ENCODE data around the gene COL5A2. TPM values are rescaled to one million over a fixed set of nuclear protein-coding genes. Genes with fewer than 3 reads are reported as not detected.

The COL5A2 gene
- total RNA-seq, 2 experiments from 2014 or later = 0.25 to 0.77 TPM

- H3K27me3 ChIP-seq (ENCODE audit: control insufficient read depth in 1 of 2, insufficient read depth in 2 of 2, low read length in 2 of 2) = no peaks in the 10 kb centered on the region
- Mint-ChIP-seq H3K27ac (no peak overlapping the region), H3K9me3 (no peaks in the 10 kb centered on the region), H3K36me3 (ENCODE audit: low read depth) (no peaks in the 10 kb centered on the region), H3K27me3 (peaks cover 5% of the 10 kb centered on the region), H3K4me1 (ENCODE audit: low read depth) (no peaks in the 10 kb centered on the region), H3K4me3 (no peak overlapping the region)
- no peaks in the 10 kb centered on the region for H3K9me3 ChIP-seq (ENCODE audit: control insufficient read depth in 1 of 2, insufficient read depth in 1 of 2, low read length in 2 of 2)
- CTCF ChIA-PET = no interaction called here
- TF ChIP-seq, protein P1, sequence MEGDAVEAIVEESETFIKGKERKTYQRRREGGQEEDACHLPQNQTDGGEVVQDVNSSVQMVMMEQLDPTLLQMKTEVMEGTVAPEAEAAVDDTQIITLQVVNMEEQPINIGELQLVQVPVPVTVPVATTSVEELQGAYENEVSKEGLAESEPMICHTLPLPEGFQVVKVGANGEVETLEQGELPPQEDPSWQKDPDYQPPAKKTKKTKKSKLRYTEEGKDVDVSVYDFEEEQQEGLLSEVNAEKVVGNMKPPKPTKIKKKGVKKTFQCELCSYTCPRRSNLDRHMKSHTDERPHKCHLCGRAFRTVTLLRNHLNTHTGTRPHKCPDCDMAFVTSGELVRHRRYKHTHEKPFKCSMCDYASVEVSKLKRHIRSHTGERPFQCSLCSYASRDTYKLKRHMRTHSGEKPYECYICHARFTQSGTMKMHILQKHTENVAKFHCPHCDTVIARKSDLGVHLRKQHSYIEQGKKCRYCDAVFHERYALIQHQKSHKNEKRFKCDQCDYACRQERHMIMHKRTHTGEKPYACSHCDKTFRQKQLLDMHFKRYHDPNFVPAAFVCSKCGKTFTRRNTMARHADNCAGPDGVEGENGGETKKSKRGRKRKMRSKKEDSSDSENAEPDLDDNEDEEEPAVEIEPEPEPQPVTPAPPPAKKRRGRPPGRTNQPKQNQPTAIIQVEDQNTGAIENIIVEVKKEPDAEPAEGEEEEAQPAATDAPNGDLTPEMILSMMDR (IDR thresholded peaks at IDR 0.05) = no peak
- no peak overlapping the region for H3K4me3 ChIP-seq (ENCODE audit: low read length)
- H3K36me3 ChIP-seq (ENCODE audit: insufficient read depth, low read length) = no peaks in the 10 kb centered on the region
- no peak for DNase-seq
- intact Hi-C loops (cut with DNase I, micrococcal nuclease) = no loop called here
- POLR2A ChIA-PET = no interaction called here
- no peaks in the 10 kb centered on the region for H3K4me1 ChIP-seq (ENCODE audit: insufficient read depth, low read length)
- ATAC-seq (ENCODE audit: poor library complexity) = no peak
- H3K27ac ChIP-seq (ENCODE audit: low read depth in 1 of 2, low read length in 2 of 2) = no peak overlapping the region
These were observed 51.8 kb downstream of the COL5A2 start for GRCh38 chr2:189127756-189128155.

DNA sequence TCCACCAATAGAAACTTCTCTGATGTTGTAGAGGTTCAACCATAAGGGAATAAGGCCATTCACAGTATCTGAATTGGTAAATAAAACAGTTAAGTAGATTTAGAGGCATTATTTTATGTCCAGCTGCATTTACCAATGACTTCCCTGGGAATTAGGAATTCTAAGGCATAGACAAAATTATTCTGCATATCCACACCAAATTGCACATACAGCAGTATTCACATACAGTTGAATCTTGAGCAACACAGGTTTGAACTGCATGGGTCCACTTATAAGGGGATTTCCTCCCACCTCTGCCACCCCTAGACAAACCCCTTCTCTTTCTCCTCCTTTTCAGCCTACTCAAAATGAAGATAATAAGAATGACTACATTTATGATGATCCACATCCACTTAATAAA lies 54.4 kb downstream of the COL5A2 start:
- Mint-ChIP-seq H3K27me3 (peaks cover 5% of the 10 kb centered on the region), H3K36me3 (ENCODE audit: low read depth) (no peaks in the 10 kb centered on the region), H3K9me3 (no peaks in the 10 kb centered on the region), H3K4me3 (no peak overlapping the region), H3K27ac (no peak overlapping the region), H3K4me1 (ENCODE audit: low read depth) (no peaks in the 10 kb centered on the region)
- Histone ChIP-seq H3K4me3 (ENCODE audit: low read length) (no peak overlapping the region), H3K27ac (ENCODE audit: low read depth in 1 of 2, low read length in 2 of 2) (no peak overlapping the region), H3K36me3 (ENCODE audit: insufficient read depth, low read length) (no peaks in the 10 kb centered on the region), H3K27me3 (ENCODE audit: control insufficient read depth in 1 of 2, insufficient read depth in 2 of 2, low read length in 2 of 2) (no peaks in the 10 kb centered on the region), H3K9me3 (ENCODE audit: control insufficient read depth in 1 of 2, insufficient read depth in 1 of 2, low read length in 2 of 2) (no peaks in the 10 kb centered on the region), H3K4me1 (ENCODE audit: insufficient read depth, low read length) (no peaks in the 10 kb centered on the region)
- intact Hi-C loops (cut with DNase I, micrococcal nuclease) = no loop called here
- TF ChIP-seq, protein P1 (IDR thresholded peaks at IDR 0.05) = no peak
- DNase-seq (no peak), ATAC-seq (ENCODE audit: poor library complexity) (no peak)
- POLR2A ChIA-PET = no interaction called here
- CTCF ChIA-PET = no interaction called here

GRCh38 chr2:189124175-189124574 lies 55.4 kb downstream of the COL5A2 start:
- no peak overlapping the region for H3K4me3 Mint-ChIP-seq
- no peak for ATAC-seq (ENCODE audit: poor library complexity)

More at GRCh38 chr2:189124175-189124574, 55.4 kb downstream of the COL5A2 start:
- CTCF ChIA-PET = no interaction called here
- TF ChIP-seq, protein P1 (IDR thresholded peaks at IDR 0.05) = no peak
- H3K9me3 Mint-ChIP-seq = no peaks in the 10 kb centered on the region
- no peak overlapping the region for H3K27ac Mint-ChIP-seq
- Histone ChIP-seq H3K9me3 (ENCODE audit: control insufficient read depth in 1 of 2, insufficient read depth in 1 of 2, low read length in 2 of 2) (no peaks in the 10 kb centered on the region), H3K27me3 (ENCODE audit: control insufficient read depth in 1 of 2, insufficient read depth in 2 of 2, low read length in 2 of 2) (no peaks in the 10 kb centered on the region), H3K4me3 (ENCODE audit: low read length) (no peak overlapping the region), H3K36me3 (ENCODE audit: insufficient read depth, low read length) (no peaks in the 10 kb centered on the region), H3K27ac (ENCODE audit: low read depth in 1 of 2, low read length in 2 of 2) (no peak overlapping the region), H3K4me1 (ENCODE audit: insufficient read depth, low read length) (no peaks in the 10 kb centered on the region)
- intact Hi-C loops (cut with DNase I, micrococcal nuclease) = no loop called here
- H3K36me3 Mint-ChIP-seq (ENCODE audit: low read depth) = no peaks in the 10 kb centered on the region
- no peak for DNase-seq
- POLR2A ChIA-PET = no interaction called here
- no peaks in the 10 kb centered on the region for H3K27me3 Mint-ChIP-seq
- H3K4me1 Mint-ChIP-seq (ENCODE audit: low read depth) = no peaks in the 10 kb centered on the region
